ENCODE measurements around the gene PREP.

The PREP gene

GRCh38 chr6:105321728-105322127 is 81.2 kb downstream of the PREP start:
- Histone ChIP-seq H3K27ac (no peak overlapping the region), H3K36me3 (peaks cover 34% of the 10 kb centered on the region), H3K4me3 (ENCODE audit: low read depth in 1 of 2, low read length in 1 of 2) (no peak overlapping the region), H3K27me3 (no peaks in the 10 kb centered on the region), H3K4me1 (ENCODE audit: control insufficient read depth in 1 of 2, insufficient read depth in 1 of 2, low read depth in 1 of 2, low read length in 1 of 2) (no peaks in the 10 kb centered on the region), H3K9me3 (no peaks in the 10 kb centered on the region)
- TF ChIP-seq CTCF (IDR thresholded peaks at IDR 0.05) = no peak

GRCh38 chr6:105321207-105321606 is 81.7 kb downstream of the PREP start:
- no peak for TF ChIP-seq CTCF (IDR thresholded peaks at IDR 0.05)
- H3K27ac ChIP-seq = no peak overlapping the region
- H3K27me3 ChIP-seq = no peaks in the 10 kb centered on the region
- peaks cover 34% of the 10 kb centered on the region for H3K36me3 ChIP-seq
- H3K4me3 ChIP-seq (ENCODE audit: low read depth in 1 of 2, low read length in 1 of 2) = no peak overlapping the region
- no peaks in the 10 kb centered on the region for H3K4me1 ChIP-seq (ENCODE audit: control insufficient read depth in 1 of 2, insufficient read depth in 1 of 2, low read depth in 1 of 2, low read length in 1 of 2)
- no peaks in the 10 kb centered on the region for H3K9me3 ChIP-seq

GRCh38 chr6:105320765-105321164 is 82.1 kb downstream of the PREP start:
- Histone ChIP-seq H3K27ac (no peak overlapping the region), H3K36me3 (peaks cover 34% of the 10 kb centered on the region), H3K27me3 (no peaks in the 10 kb centered on the region), H3K4me3 (ENCODE audit: low read depth in 1 of 2, low read length in 1 of 2) (no peak overlapping the region), H3K4me1 (ENCODE audit: control insufficient read depth in 1 of 2, insufficient read depth in 1 of 2, low read depth in 1 of 2, low read length in 1 of 2) (no peaks in the 10 kb centered on the region), H3K9me3 (no peaks in the 10 kb centered on the region)
- no peak for TF ChIP-seq CTCF (IDR thresholded peaks at IDR 0.05)

- Histone ChIP-seq H3K27me3 (no peaks in the 10 kb centered on the region), H3K27ac (no peak overlapping the region), H3K4me3 (ENCODE audit: low read depth in 1 of 2, low read length in 1 of 2) (no peak overlapping the region), H3K9me3 (no peaks in the 10 kb centered on the region), H3K4me1 (ENCODE audit: control insufficient read depth in 1 of 2, insufficient read depth in 1 of 2, low read depth in 1 of 2, low read length in 1 of 2) (no peaks in the 10 kb centered on the region), H3K36me3 (peaks cover 34% of the 10 kb centered on the region)
- no peak for TF ChIP-seq CTCF (IDR thresholded peaks at IDR 0.05)
Measured at GRCh38 chr6:105320271-105320670, 82.6 kb downstream of the PREP start.

- H3K9me3 ChIP-seq = no peaks in the 10 kb centered on the region
- no peaks in the 10 kb centered on the region for H3K27me3 ChIP-seq
- H3K4me3 ChIP-seq (ENCODE audit: low read depth in 1 of 2, low read length in 1 of 2) = no peak overlapping the region
- peaks cover 27% of the 10 kb centered on the region for H3K36me3 ChIP-seq
- TF ChIP-seq CTCF (IDR thresholded peaks at IDR 0.05) = no peak
- no peaks in the 10 kb centered on the region for H3K4me1 ChIP-seq (ENCODE audit: control insufficient read depth in 1 of 2, insufficient read depth in 1 of 2, low read depth in 1 of 2, low read length in 1 of 2)
- H3K27ac ChIP-seq = no peak overlapping the region
Measured at GRCh38 chr6:105319331-105319730, 83.6 kb downstream of the PREP start.

GRCh38 chr6:105318660-105319059 is 84.2 kb downstream of the PREP start:
- Histone ChIP-seq H3K9me3 (no peaks in the 10 kb centered on the region), H3K27ac (no peak overlapping the region), H3K36me3 (peaks cover 20% of the 10 kb centered on the region), H3K27me3 (no peaks in the 10 kb centered on the region), H3K4me1 (ENCODE audit: control insufficient read depth in 1 of 2, insufficient read depth in 1 of 2, low read depth in 1 of 2, low read length in 1 of 2) (no peaks in the 10 kb centered on the region), H3K4me3 (ENCODE audit: low read depth in 1 of 2, low read length in 1 of 2) (no peak overlapping the region)
- no peak for TF ChIP-seq CTCF (IDR thresholded peaks at IDR 0.05)

Measured in neutrophil (primary cell).